ENCODE measurements around the gene ADGRG6.

Gene ADGRG6

GRCh38 chr6:142372348-142372747 lies 70.5 kb downstream of the ADGRG6 start:
- ChIA-PET POLR2A (no interaction called here), CTCF (interaction anchor here (1.6 kb wide), 1 partner anchor 16 kb away, joined by 6 read pairs; no protein-coding TSS in a partner anchor)
- no peak for DNase-seq (ENCODE audit: extremely low spot score)
- TF ChIP-seq, protein P1, sequence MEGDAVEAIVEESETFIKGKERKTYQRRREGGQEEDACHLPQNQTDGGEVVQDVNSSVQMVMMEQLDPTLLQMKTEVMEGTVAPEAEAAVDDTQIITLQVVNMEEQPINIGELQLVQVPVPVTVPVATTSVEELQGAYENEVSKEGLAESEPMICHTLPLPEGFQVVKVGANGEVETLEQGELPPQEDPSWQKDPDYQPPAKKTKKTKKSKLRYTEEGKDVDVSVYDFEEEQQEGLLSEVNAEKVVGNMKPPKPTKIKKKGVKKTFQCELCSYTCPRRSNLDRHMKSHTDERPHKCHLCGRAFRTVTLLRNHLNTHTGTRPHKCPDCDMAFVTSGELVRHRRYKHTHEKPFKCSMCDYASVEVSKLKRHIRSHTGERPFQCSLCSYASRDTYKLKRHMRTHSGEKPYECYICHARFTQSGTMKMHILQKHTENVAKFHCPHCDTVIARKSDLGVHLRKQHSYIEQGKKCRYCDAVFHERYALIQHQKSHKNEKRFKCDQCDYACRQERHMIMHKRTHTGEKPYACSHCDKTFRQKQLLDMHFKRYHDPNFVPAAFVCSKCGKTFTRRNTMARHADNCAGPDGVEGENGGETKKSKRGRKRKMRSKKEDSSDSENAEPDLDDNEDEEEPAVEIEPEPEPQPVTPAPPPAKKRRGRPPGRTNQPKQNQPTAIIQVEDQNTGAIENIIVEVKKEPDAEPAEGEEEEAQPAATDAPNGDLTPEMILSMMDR (IDR thresholded peaks at IDR 0.05; ENCODE audit: control extremely low read depth, extremely low read depth, low read depth, missing control alignments) = no peak

DNA sequence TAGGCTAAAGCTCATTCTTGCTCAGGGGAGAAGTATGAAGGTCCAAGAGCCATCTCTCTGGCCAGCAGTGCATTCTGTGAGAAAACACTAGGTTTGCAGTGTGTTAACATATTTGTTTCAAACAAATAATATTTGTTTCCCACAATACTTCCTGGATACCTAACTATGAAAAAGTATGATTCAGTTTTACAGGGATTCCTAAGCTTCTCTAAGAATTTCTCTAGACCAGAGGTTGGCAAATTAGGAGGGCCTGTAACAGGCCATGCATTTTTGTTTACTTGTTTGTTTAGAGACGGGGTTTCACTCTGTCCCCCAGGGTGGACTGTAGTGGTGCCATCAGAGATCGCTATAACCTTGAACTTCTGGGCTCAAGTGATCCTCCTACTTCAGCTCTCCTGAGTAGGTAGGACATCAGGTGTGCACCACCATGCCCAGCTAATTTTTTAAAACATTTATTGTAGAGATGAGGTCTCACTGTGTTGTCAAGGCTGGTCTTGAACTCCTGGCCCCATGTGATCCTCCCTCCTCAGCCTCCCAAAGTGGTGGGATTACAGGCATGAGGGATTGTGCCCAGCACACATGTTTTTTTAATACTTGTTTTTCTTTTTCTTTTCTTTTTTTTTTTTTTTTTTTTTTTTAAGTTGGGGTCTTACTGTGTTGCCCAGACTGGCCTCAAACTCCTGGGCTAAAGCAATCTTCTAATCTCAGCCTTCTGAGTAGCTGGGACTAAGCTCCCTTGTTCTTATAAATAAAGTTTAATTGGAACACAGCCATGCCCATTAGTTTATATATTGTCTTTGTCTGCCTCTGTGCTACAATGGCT lies 71.7 kb downstream of the ADGRG6 start:
- TF ChIP-seq, protein P1 (IDR thresholded peaks at IDR 0.05; ENCODE audit: control extremely low read depth, extremely low read depth, low read depth, missing control alignments) = no peak
- POLR2A ChIA-PET = no interaction called here
- CTCF ChIA-PET = interaction anchor here (0.9 to 1.6 kb wide), 3 partner anchors 14 to 39 kb away, joined by 3 to 6 read pairs (median 3); no protein-coding TSS in a partner anchor
- DNase-seq (ENCODE audit: extremely low spot score) = no peak

DNA sequence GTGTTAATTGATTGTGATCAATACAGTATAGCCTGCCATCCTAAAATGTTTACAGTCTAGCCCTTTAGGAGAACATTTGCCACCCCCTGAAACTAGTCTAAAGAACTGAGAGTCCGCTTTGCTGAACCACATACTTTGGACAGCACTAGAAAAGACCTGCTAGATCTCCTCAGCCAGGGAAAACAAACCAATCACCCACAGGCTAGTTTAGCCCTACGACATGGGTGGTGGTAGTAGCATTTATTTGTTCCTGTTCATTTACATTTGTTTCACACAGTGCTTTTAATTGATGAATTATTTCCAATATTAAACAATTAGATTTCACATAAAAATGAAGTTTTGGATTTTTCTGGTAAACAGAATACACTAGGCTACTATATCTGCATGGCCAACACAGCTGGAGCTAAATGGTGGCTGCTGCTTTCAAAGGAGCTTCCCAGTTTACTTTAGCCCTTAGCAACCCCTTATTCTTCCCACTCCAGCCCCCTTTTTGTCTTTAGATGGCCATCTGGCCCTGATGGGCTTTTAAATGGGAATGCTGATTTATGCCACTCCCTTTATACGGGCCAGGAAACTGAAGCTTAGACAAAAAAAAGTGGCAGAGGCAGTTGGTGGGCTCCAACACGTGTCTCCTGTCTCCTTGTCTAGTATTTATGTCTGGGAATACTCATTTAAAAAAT lies 72.4 kb downstream of the ADGRG6 start:
- no peak for DNase-seq (ENCODE audit: extremely low spot score)
- ChIA-PET POLR2A (no interaction called here), CTCF (interaction anchor here (1.0 to 2.0 kb wide), 3 partner anchors 13 to 18 kb away, joined by 3 to 6 read pairs (median 6); no protein-coding TSS in a partner anchor)
- TF ChIP-seq, protein P1 (IDR thresholded peaks at IDR 0.05; ENCODE audit: control extremely low read depth, extremely low read depth, low read depth, missing control alignments) = no peak

- TF ChIP-seq, protein P1 (IDR thresholded peaks at IDR 0.05; ENCODE audit: control extremely low read depth, extremely low read depth, low read depth, missing control alignments) = no peak
- ChIA-PET CTCF (interaction anchor here (1.0 to 2.0 kb wide), 2 partner anchors 12 to 18 kb away, joined by 3 to 6 read pairs; no protein-coding TSS in a partner anchor), POLR2A (no interaction called here)
- no peak for DNase-seq (ENCODE audit: extremely low spot score)
These were observed 73.3 kb downstream of the ADGRG6 start for GRCh38 chr6:142374965-142375733.

GRCh38 chr6:142376115-142376514 lies 74.3 kb downstream of the ADGRG6 start:
- no peak for DNase-seq (ENCODE audit: extremely low spot score)
- POLR2A ChIA-PET = no interaction called here
- CTCF ChIA-PET = interaction anchor here (2.0 kb wide), 1 partner anchor 19 kb away, joined by 6 read pairs; no protein-coding TSS in a partner anchor
- TF ChIP-seq, protein P1 (IDR thresholded peaks at IDR 0.05; ENCODE audit: control extremely low read depth, extremely low read depth, low read depth, missing control alignments) = no peak

Data from GM10248 (cell line).